Measurements from ENCODE around the gene RABAC1.

The RABAC1 gene

GRCh38 chr19:41987141-41987860 is 28.2 kb upstream of the RABAC1 start:
- H3K9me3 ChIP-seq (ENCODE audit: control insufficient read depth, low read length): no peaks in the 10 kb centered on the region
- H3K27me3 ChIP-seq (ENCODE audit: control insufficient read depth, insufficient read depth, low read length, poor library complexity, severe bottlenecking): peaks cover 6% of the 10 kb centered on the region
- H3K4me1 ChIP-seq (ENCODE audit: control insufficient read depth, insufficient read depth, low read length): no peaks in the 10 kb centered on the region
- no peak overlapping the region for H3K27ac ChIP-seq (ENCODE audit: insufficient read depth, low read depth, low read length, poor library complexity, severe bottlenecking)
- H3K36me3 ChIP-seq (ENCODE audit: control insufficient read depth, insufficient read depth, low read length): no peaks in the 10 kb centered on the region
- no peak overlapping the region for H3K4me3 ChIP-seq (ENCODE audit: insufficient read depth, low read depth, low read length)
- WGBS, 2 experiments: 90 to 94% methylated on average over 10 of the region's 10 CpGs

DNA sequence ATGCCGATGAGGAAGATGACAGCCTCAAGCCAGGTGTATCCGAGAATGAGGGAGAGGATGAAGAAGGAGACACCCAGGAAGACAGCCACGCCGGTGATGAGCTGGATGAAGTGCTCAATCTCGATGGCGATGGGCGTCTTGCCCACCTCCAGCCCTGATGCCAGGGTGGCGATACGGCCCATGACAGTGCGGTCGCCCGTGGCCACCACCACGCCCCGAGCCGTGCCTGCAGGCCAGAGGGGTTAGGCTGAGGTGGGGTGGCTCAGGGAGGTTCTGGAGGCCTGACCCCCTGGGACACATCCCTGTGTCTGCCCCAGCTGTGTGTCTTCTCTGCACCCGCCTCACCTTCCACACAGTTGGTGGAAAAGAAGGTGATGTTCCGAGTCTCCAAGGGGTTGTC is 25.8 kb upstream of the RABAC1 start:
- Histone ChIP-seq H3K4me1 (ENCODE audit: control insufficient read depth, insufficient read depth, low read length) (no peaks in the 10 kb centered on the region), H3K36me3 (ENCODE audit: control insufficient read depth, insufficient read depth, low read length) (no peaks in the 10 kb centered on the region), H3K27me3 (ENCODE audit: control insufficient read depth, insufficient read depth, low read length, poor library complexity, severe bottlenecking) (no peaks in the 10 kb centered on the region), H3K9me3 (ENCODE audit: control insufficient read depth, low read length) (no peaks in the 10 kb centered on the region), H3K4me3 (ENCODE audit: insufficient read depth, low read depth, low read length) (no peak overlapping the region), H3K27ac (ENCODE audit: insufficient read depth, low read depth, low read length, poor library complexity, severe bottlenecking) (no peak overlapping the region)
- WGBS, 2 experiments: 94 to 96% methylated on average over 17 of the region's 17 CpGs

- Histone ChIP-seq H3K36me3 (ENCODE audit: control insufficient read depth, insufficient read depth, low read length) (no peaks in the 10 kb centered on the region), H3K9me3 (ENCODE audit: control insufficient read depth, low read length) (no peaks in the 10 kb centered on the region), H3K27me3 (ENCODE audit: control insufficient read depth, insufficient read depth, low read length, poor library complexity, severe bottlenecking) (no peaks in the 10 kb centered on the region), H3K4me3 (ENCODE audit: insufficient read depth, low read depth, low read length) (no peak overlapping the region), H3K4me1 (ENCODE audit: control insufficient read depth, insufficient read depth, low read length) (no peaks in the 10 kb centered on the region), H3K27ac (ENCODE audit: insufficient read depth, low read depth, low read length, poor library complexity, severe bottlenecking) (no peak overlapping the region)
- WGBS, 2 experiments: 93% methylated on average over 15 of the region's 15 CpGs
Observed at GRCh38 chr19:41981724-41982123, 22.6 kb upstream of the RABAC1 start.

DNA sequence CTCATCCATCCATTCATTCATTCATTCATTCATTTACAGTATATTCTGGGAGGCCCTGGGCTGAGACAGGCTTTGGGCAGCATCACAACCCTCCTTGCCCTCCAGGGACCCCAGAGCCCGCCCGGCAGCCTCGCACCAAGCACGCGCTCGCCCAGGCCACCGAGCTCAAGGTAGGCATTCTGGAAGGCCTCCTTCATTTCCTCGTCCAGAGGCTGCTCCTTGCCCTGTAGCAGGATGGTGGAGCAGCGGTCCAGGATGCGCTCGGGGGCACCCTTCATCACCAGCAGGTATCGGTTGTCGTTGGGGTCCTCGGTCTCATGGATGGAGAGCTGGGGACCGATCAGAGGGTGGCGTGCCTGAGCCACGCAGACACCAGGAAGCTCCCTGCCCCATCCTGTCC is 19.3 kb upstream of the RABAC1 start:
- Histone ChIP-seq H3K4me1 (ENCODE audit: control insufficient read depth, insufficient read depth, low read length) (no peaks in the 10 kb centered on the region), H3K27me3 (ENCODE audit: control insufficient read depth, insufficient read depth, low read length, poor library complexity, severe bottlenecking) (no peaks in the 10 kb centered on the region), H3K9me3 (ENCODE audit: control insufficient read depth, low read length) (no peaks in the 10 kb centered on the region), H3K36me3 (ENCODE audit: control insufficient read depth, insufficient read depth, low read length) (no peaks in the 10 kb centered on the region), H3K27ac (ENCODE audit: insufficient read depth, low read depth, low read length, poor library complexity, severe bottlenecking) (no peak overlapping the region), H3K4me3 (ENCODE audit: insufficient read depth, low read depth, low read length) (no peak overlapping the region)
- WGBS, 2 experiments: 92 to 93% methylated on average over 17 of the region's 17 CpGs

- Histone ChIP-seq H3K4me3 (ENCODE audit: insufficient read depth, low read depth, low read length) (no peak overlapping the region), H3K27me3 (ENCODE audit: control insufficient read depth, insufficient read depth, low read length, poor library complexity, severe bottlenecking) (no peaks in the 10 kb centered on the region), H3K4me1 (ENCODE audit: control insufficient read depth, insufficient read depth, low read length) (no peaks in the 10 kb centered on the region), H3K27ac (ENCODE audit: insufficient read depth, low read depth, low read length, poor library complexity, severe bottlenecking) (no peak overlapping the region), H3K9me3 (ENCODE audit: control insufficient read depth, low read length) (no peaks in the 10 kb centered on the region), H3K36me3 (ENCODE audit: control insufficient read depth, insufficient read depth, low read length) (no peaks in the 10 kb centered on the region)
- WGBS, 2 experiments: 93 to 94% methylated on average over 22 of the region's 22 CpGs
Observed at GRCh38 chr19:41977916-41978315, 18.8 kb upstream of the RABAC1 start.

DNA sequence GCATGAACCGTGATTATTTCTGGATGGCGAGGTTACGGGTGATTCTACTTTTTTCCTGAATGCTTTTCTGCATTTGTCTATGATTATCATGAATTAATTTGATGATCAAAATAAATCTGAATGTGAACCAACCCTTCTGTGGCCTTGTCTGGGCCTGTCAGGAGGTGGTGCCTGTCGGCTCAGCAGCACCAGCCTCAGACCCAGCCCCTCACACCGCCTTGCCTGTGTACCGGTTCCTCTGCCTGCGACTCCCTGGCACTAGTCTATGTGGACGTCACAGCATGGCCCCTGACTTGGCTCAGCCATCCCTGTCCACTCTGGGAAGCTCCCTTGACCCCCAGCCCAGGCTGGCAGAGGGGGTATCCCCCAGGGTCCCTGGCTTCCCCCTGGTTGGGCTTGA is 15.5 kb upstream of the RABAC1 start:
- Histone ChIP-seq H3K36me3 (ENCODE audit: control insufficient read depth, insufficient read depth, low read length) (no peaks in the 10 kb centered on the region), H3K4me3 (ENCODE audit: insufficient read depth, low read depth, low read length) (no peak overlapping the region), H3K27ac (ENCODE audit: insufficient read depth, low read depth, low read length, poor library complexity, severe bottlenecking) (no peak overlapping the region), H3K9me3 (ENCODE audit: control insufficient read depth, low read length) (no peaks in the 10 kb centered on the region), H3K4me1 (ENCODE audit: control insufficient read depth, insufficient read depth, low read length) (no peaks in the 10 kb centered on the region), H3K27me3 (ENCODE audit: control insufficient read depth, insufficient read depth, low read length, poor library complexity, severe bottlenecking) (no peaks in the 10 kb centered on the region)
- 91 to 95% methylated on average over 8 of the region's 8 CpGs for WGBS, 2 experiments

GRCh38 chr19:41971363-41971762 is 12.2 kb upstream of the RABAC1 start:
- H3K9me3 ChIP-seq (ENCODE audit: control insufficient read depth, low read length): no peaks in the 10 kb centered on the region
- H3K27me3 ChIP-seq (ENCODE audit: control insufficient read depth, insufficient read depth, low read length, poor library complexity, severe bottlenecking): no peaks in the 10 kb centered on the region
- 90 to 95% methylated on average over 11 of the region's 11 CpGs for WGBS, 2 experiments
- H3K4me1 ChIP-seq (ENCODE audit: control insufficient read depth, insufficient read depth, low read length): no peaks in the 10 kb centered on the region
- H3K4me3 ChIP-seq (ENCODE audit: insufficient read depth, low read depth, low read length): no peak overlapping the region
- no peak overlapping the region for H3K27ac ChIP-seq (ENCODE audit: insufficient read depth, low read depth, low read length, poor library complexity, severe bottlenecking)
- H3K36me3 ChIP-seq (ENCODE audit: control insufficient read depth, insufficient read depth, low read length): no peaks in the 10 kb centered on the region

- no peaks in the 10 kb centered on the region for H3K4me1 ChIP-seq (ENCODE audit: control insufficient read depth, insufficient read depth, low read length)
- no peak overlapping the region for H3K4me3 ChIP-seq (ENCODE audit: insufficient read depth, low read depth, low read length)
- WGBS, 2 experiments: 94 to 96% methylated on average over 19 of the region's 19 CpGs
- no peaks in the 10 kb centered on the region for H3K9me3 ChIP-seq (ENCODE audit: control insufficient read depth, low read length)
- no peaks in the 10 kb centered on the region for H3K27me3 ChIP-seq (ENCODE audit: control insufficient read depth, insufficient read depth, low read length, poor library complexity, severe bottlenecking)
- H3K36me3 ChIP-seq (ENCODE audit: control insufficient read depth, insufficient read depth, low read length): no peaks in the 10 kb centered on the region
- H3K27ac ChIP-seq (ENCODE audit: insufficient read depth, low read depth, low read length, poor library complexity, severe bottlenecking): no peak overlapping the region
Observed at GRCh38 chr19:41969772-41970458, 10.8 kb upstream of the RABAC1 start.

GRCh38 chr19:41968751-41969595 is 9.9 kb upstream of the RABAC1 start:
- H3K9me3 ChIP-seq (ENCODE audit: control insufficient read depth, low read length): no peaks in the 10 kb centered on the region
- no peak overlapping the region for H3K27ac ChIP-seq (ENCODE audit: insufficient read depth, low read depth, low read length, poor library complexity, severe bottlenecking)
- no peaks in the 10 kb centered on the region for H3K4me1 ChIP-seq (ENCODE audit: control insufficient read depth, insufficient read depth, low read length)
- 92% methylated on average over 28 of the region's 28 CpGs for WGBS, 2 experiments
- H3K36me3 ChIP-seq (ENCODE audit: control insufficient read depth, insufficient read depth, low read length): no peaks in the 10 kb centered on the region
- H3K4me3 ChIP-seq (ENCODE audit: insufficient read depth, low read depth, low read length): no peak overlapping the region
- H3K27me3 ChIP-seq (ENCODE audit: control insufficient read depth, insufficient read depth, low read length, poor library complexity, severe bottlenecking): no peaks in the 10 kb centered on the region

Measured in ectodermal cell (in vitro differentiated cells).